HFF-Myc (cell line): Measurements from ENCODE around the gene EDARADD.

Experiments used
- DNase-seq: peaks from one replicate; pipeline ENCODE4 v3.0.0-alpha.2; 2011; ENCODE audit warnings: low read depth; ENCODE audit errors: extremely low read depth
- H3K4me3 ChIP-seq: replicated peaks from 2 replicates; pipeline ENCODE4 v1.5.1; 2011; ENCODE audit warnings: low read depth, mild to moderate bottlenecking, control low read depth, low read length
- CTCF ChIP-seq: IDR thresholded peaks from 2 replicates; pipeline ENCODE4 v1.5.1; 2012; ENCODE audit warnings: mild to moderate bottlenecking, low read depth, low read length, control low read depth; ENCODE audit errors: missing control alignments

The EDARADD gene

GRCh38 chr1:236426215-236426614 is 32.1 kb downstream of the EDARADD start:
- DNase-seq: no peak
- no peak overlapping the region for H3K4me3 ChIP-seq
- TF ChIP-seq CTCF: no peak

- H3K4me3 ChIP-seq: no peak overlapping the region
- no peak for DNase-seq
- no peak for TF ChIP-seq CTCF
Observed at GRCh38 chr1:236429715-236430274, 35.7 kb downstream of the EDARADD start.

- no peak for DNase-seq
- no peak overlapping the region for H3K4me3 ChIP-seq
- no peak for TF ChIP-seq CTCF
Observed at GRCh38 chr1:236433819-236434315, 39.8 kb downstream of the EDARADD start.

- TF ChIP-seq CTCF: no peak
- no peak overlapping the region for H3K4me3 ChIP-seq
- no peak for DNase-seq
Observed at GRCh38 chr1:236438614-236439013, 44.5 kb downstream of the EDARADD start.

GRCh38 chr1:236440373-236440772 is 46.3 kb downstream of the EDARADD start:
- no peak overlapping the region for H3K4me3 ChIP-seq
- DNase-seq: no peak
- TF ChIP-seq CTCF: no peak

- no peak overlapping the region for H3K4me3 ChIP-seq
- DNase-seq: no peak
- TF ChIP-seq CTCF: no peak
Observed at GRCh38 chr1:236450779-236451178, 56.7 kb downstream of the EDARADD start.
